Heart right ventricle (tissue), 16 donors: ENCODE results near the gene MIER3. TPM values are rescaled to one million over a fixed set of nuclear protein-coding genes. Genes with fewer than 3 reads are reported as not detected.

ENCODE experiments used
- ATAC-seq, 8 donors: fragments of 200-7000 bp; cut with Tn5 transposase; one replicate each; pipeline ENCODE4 v1.9.1; 2020; ENCODE audit warnings: mild to moderate bottlenecking in 8 of 8, moderate library complexity in 8 of 8, moderate number of reproducible peaks in 1 of 8
- DNase-seq, 2 donors: peaks; one replicate each; pipeline ENCODE4 v3.0.0-alpha.2; 2020
- H3K27ac ChIP-seq, 10 donors: fragments of 200-600 bp; sonication (generic) in 2 of 10; one replicate each; pipeline versions ENCODE4 v1.5.0 to v1.8.0; 2020 to 2022; ENCODE audit warnings: mild to moderate bottlenecking in 3 of 10
- H3K27me3 ChIP-seq, 7 donors: fragments of 200-600 bp; one replicate each; pipeline ENCODE4 v1.8.0; 2021 to 2022; ENCODE audit warnings: mild to moderate bottlenecking in 2 of 7
- H3K36me3 ChIP-seq, 9 donors: fragments of 200-600 bp; sonication (generic) in 1 of 9; one replicate each; pipeline versions ENCODE4 v1.5.0 to v1.8.0; 2020 to 2022; ENCODE audit warnings: mild to moderate bottlenecking in 2 of 9
- H3K4me1 ChIP-seq, 9 donors: fragments of 200-600 bp; sonication (generic) in 1 of 9; one replicate each; pipeline versions ENCODE4 v1.5.0 to v1.8.0; 2020 to 2022; ENCODE audit warnings: mild to moderate bottlenecking in 4 of 9
- H3K4me3 ChIP-seq, 10 donors: fragments of 200-600 bp; sonication (generic) in 2 of 10; one replicate each; pipeline versions ENCODE4 v1.5.0 to v1.8.0; 2020 to 2022; ENCODE audit warnings: mild to moderate bottlenecking in 7 of 10, moderate library complexity in 2 of 10
- H3K9me3 ChIP-seq, 11 donors: fragments of 200-600 bp in 10 of 11; sonication (generic) in 2 of 11; one replicate each; pipeline versions ENCODE4 v1.5.0 to v1.8.0; 2013 to 2022; ENCODE audit warnings: mild to moderate bottlenecking in 2 of 11, control low read depth in 1 of 11, moderate library complexity in 1 of 11
- whole genome bisulfite sequencing, 2 donors: extraction: QIAGEN DNeasy Blood & Tissue Kit; methylation state at CpG; one replicate each; pipeline ENCODE4 v1.1.7; 2013; ENCODE audit warnings: inconsistent platforms in 1 of 2; 5-methylcytosine and 5-hydroxymethylcytosine counted together
- intact Hi-C, 10 donors: fragments of 100-400 bp; cut with DNase I; formaldehyde crosslinking; loops; one replicate each; pipeline versions ENCODE4 v1.11.1 to v1.14.2; 2022
- polyA plus RNA-seq, 2 donors: library from polyadenylated mRNA; stranded (reverse); fragments of 200-250 nt; gene quantifications; one replicate each; pipeline ENCODE4 v1.2.3, GENCODE V29; 2013
- total RNA-seq, 10 donors: library from RNA; stranded (reverse); fragmentation: NEBNext Ultra II Directional in 3 of 10; extraction: Animal tissue kit (Norgen Biotek cat#: 25700) in 3 of 10; gene quantifications; one replicate each; pipeline versions ENCODE4 v1.2.1 to v1.2.4, GENCODE V29; 2021 to 2023
- TF ChIP-seq, protein P1 (sequence below), 9 donors: fragments of 200-600 bp; sonication (generic) in 2 of 9; IDR thresholded peaks; one replicate each; pipeline versions ENCODE4 v1.5.0 to v1.8.0; 2021 to 2022; ENCODE audit warnings: antibody characterized with exemption in 9 of 9, mild to moderate bottlenecking in 5 of 9, moderate library complexity in 1 of 9
- donor health status: Arrhythmogenic right ventricular cardiomyopathy.
- donor health status: ischemic (EF 13 %, LVEDD 7.1; RV severe dilation, severe dysfunction).
- donor health status: healthy with polysubstance abuse.
- donor health status: DM: no; HTN: yes; CAD: no.
- donor health status: DM: no; HTN: no; CAD: no.
- donor health status: ischemic (EF 25% LVEDD 6.9; RV normal size, moderate dysfunction).
- donor health status: ischemic (EF 25% LVEDD 5.7; RV mildly dilated, moderate dysfunction).
- donor health status: healthy.
- donor health status: DM: yes; HTN: yes; CAD: no.
- donor health status: Ischemic cardiomyopathy.
- donor health status: ischemic (EF 35%, LVEDD 5.7; RV mildly dilated, moderate dysfunction).
- donor health status: nonischemic (EF 11% LVEDD 7.7; RV severe dilation, severe dysfunction).
- donor health status: DM: yes; HTN: yes; CAD: no.
- donor health status: PGD.
- donor health status: ischemic (EF 29% LVEDD 5.4; RV normal size, mild dysfunction).
- donor health status: nonischemic (EF 23%, LVEDD 6.1; RV moderate dilation, normal function).

The MIER3 gene
- total and polyA plus RNA-seq, 12 donors = 3.3 to 17.9 (median 11.9) TPM

DNA sequence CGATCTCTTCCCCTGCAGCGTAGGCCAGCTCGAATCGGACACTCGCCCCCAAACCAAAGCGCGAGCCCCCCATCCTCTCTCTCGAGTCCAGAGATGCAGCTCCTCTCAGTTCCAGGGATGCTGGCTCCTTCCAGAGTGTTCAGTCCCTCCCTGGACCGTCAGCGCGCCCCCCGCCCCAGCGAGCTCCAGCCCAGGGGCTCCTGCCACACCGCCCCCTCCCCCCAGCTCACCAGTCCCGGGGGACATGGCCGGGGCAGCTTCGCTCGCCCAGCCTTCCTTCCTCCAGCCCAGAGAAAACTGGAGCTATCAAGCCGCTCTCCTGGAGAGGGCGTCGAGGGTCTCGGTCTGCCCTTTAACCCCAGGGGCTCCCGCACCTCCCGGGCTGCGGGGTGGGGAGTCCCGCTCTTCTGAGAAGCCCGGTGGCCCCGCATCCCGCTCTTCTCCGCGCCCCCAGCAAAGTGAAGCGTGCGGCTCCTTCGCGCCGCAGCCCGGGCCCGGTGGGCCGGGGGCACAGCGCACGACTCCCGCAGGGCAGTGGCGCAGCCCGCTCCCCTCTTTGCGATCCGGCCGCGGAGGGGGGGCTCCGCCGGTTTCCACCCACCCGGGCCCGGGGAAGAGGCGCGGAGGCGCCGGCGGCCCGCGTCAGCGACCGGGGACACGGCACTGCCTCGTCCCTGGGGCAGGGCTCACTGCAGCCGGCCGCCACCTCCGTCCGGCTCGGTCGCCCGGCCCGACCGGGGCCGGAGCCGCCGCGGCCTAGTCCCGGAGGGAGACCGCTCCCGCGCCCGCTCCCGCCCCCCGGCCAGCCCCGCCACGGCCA, 587 bp downstream of the MIER3 start:
- peaks cover 0 to 27% (median 18%) of the 10 kb centered on the region in 9 donors for H3K4me1 ChIP-seq
- peaks cover 0 to 24% (median 0%) of the 10 kb centered on the region in 7 donors for H3K27me3 ChIP-seq
- peak overlapping the region; percentile 66 to 96 (median 88) for H3K4me3 ChIP-seq
- DNase-seq (peak; percentile 24 to 40), ATAC-seq (peak; percentile 58 to 73 (median 60))
- TF ChIP-seq, protein P1, sequence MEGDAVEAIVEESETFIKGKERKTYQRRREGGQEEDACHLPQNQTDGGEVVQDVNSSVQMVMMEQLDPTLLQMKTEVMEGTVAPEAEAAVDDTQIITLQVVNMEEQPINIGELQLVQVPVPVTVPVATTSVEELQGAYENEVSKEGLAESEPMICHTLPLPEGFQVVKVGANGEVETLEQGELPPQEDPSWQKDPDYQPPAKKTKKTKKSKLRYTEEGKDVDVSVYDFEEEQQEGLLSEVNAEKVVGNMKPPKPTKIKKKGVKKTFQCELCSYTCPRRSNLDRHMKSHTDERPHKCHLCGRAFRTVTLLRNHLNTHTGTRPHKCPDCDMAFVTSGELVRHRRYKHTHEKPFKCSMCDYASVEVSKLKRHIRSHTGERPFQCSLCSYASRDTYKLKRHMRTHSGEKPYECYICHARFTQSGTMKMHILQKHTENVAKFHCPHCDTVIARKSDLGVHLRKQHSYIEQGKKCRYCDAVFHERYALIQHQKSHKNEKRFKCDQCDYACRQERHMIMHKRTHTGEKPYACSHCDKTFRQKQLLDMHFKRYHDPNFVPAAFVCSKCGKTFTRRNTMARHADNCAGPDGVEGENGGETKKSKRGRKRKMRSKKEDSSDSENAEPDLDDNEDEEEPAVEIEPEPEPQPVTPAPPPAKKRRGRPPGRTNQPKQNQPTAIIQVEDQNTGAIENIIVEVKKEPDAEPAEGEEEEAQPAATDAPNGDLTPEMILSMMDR (IDR thresholded peaks at IDR 0.05) = peak in 1 of 9 donors; percentile 12
- H3K27ac ChIP-seq = peak overlapping the region; percentile 74 to 95 (median 86)
- WGBS, 2 donors = 0 to 1% methylated on average over 52 to 85 of the region's 85 CpGs
- intact Hi-C loops = loop anchor here in 4 of 10 donors (5.0 kb wide), 4 partner anchors 39 to 271 kb away; partner anchors contain the start of gene SETD9 (in 3 of the 4)
- H3K9me3 ChIP-seq = no peaks in the 10 kb centered on the region
- peaks cover 0 to 38% (median 6%) of the 10 kb centered on the region in 9 donors for H3K36me3 ChIP-seq

DNA sequence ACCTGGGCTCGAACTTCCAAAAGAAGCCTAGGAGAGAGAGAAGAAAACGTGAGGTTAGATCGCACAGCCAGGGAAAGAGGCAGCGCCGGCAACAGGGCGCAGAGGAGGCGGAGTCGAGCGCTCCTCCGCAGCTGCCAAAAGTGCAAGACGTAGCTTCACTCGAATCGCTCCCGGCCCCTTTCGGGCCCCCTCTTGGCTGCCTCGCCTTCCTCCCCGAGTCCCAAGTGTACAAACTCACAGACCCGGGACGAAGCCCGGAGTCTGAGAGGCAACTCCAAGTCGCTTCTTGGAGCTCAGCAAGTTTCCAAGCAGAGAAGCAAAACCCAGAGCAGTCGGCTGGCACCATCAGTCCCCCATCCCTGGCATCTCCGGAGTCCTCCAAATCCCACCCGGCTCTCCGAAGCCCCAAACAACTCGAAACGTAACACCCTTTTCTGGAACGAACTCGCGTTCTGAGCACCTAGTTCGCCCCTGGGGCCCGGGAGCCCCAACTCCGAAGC, 1.2 kb downstream of the MIER3 start:
- H3K27ac ChIP-seq = peak overlapping the region in 9 of 10 donors; percentile 80 to 95 (median 87)
- intact Hi-C loops = loop anchor here in 4 of 10 donors (5.0 kb wide), 4 partner anchors 38 to 272 kb away; partner anchors contain the start of gene SETD9 (in 3 of the 4)
- TF ChIP-seq, protein P1 (IDR thresholded peaks at IDR 0.05) = no peak
- ATAC-seq (peak; percentile 61 to 92 (median 83)), DNase-seq (peak; percentile 64 to 70)
- WGBS, 2 donors = 0% methylated on average over 33 of the region's 33 CpGs
- peaks cover 0 to 24% (median 0%) of the 10 kb centered on the region in 7 donors for H3K27me3 ChIP-seq
- no peaks in the 10 kb centered on the region for H3K9me3 ChIP-seq
- peak overlapping the region; percentile 66 to 96 (median 88) for H3K4me3 ChIP-seq
- H3K36me3 ChIP-seq = peaks cover 0 to 44% (median 13%) of the 10 kb centered on the region in 9 donors
- peaks cover 0 to 27% (median 18%) of the 10 kb centered on the region in 9 donors for H3K4me1 ChIP-seq

DNA sequence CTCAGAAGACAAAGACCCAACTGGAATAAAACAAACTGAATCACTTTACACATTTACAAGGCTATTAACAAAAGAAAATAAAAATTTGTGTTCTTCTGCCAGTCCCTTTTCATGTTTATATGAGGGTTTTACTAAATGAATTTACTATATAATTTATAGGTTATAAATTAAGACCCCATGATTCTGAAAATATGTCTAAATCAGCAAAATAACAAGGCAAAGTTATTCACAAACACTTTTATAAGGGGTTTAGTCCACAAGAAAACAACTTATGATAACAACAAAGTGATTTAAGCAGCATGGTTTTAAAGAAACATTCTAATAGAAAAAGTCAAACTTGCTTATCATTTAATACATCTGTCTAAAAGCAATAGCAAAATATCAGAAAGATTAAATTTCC, 4.9 kb downstream of the MIER3 start:
- TF ChIP-seq, protein P1 (IDR thresholded peaks at IDR 0.05) = no peak
- Histone ChIP-seq H3K27ac (no peak overlapping the region), H3K27me3 (no peaks in the 10 kb centered on the region), H3K36me3 (peaks cover 0 to 81% (median 35%) of the 10 kb centered on the region in 9 donors), H3K9me3 (no peaks in the 10 kb centered on the region), H3K4me3 (no peak overlapping the region), H3K4me1 (peaks cover 0 to 20% (median 17%) of the 10 kb centered on the region in 9 donors)
- DNase-seq (no peak), ATAC-seq (no peak)
- intact Hi-C loops = loop anchor here in 1 of 10 donors (5.0 kb wide), 1 partner anchor 35 kb away; no protein-coding TSS in a partner anchor

DNA sequence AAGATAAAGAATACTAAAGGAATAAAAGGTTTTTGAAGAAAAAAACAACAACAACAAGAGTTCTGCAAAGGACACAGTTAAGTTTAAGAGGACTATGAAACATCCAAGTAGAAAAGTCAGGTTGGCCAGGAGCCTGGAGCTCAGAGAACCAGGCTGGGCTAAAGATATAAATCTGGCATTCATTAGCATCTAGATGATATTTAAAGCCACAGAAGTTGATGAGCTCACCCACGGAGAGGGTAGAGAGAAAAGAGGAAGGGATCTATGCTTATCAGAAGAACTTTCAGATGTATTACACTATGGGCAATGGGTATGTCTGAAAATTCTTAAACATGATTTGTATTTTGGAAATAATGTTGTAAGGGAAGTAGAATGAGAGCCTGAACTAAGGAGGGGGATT, 9.9 kb downstream of the MIER3 start:
- Histone ChIP-seq H3K9me3 (no peaks in the 10 kb centered on the region), H3K27me3 (no peaks in the 10 kb centered on the region), H3K4me1 (peaks cover 0 to 11% (median 0%) of the 10 kb centered on the region in 9 donors), H3K36me3 (peaks cover 0 to 100% (median 60%) of the 10 kb centered on the region in 9 donors), H3K4me3 (no peak overlapping the region), H3K27ac (no peak overlapping the region)
- intact Hi-C loops = no loop called here
- WGBS, 2 donors = 28 to 32% methylated on average over 1 of the region's 1 CpG
- DNase-seq (no peak), ATAC-seq (no peak)
- TF ChIP-seq, protein P1 (IDR thresholded peaks at IDR 0.05) = no peak
